GM21529 (cell line): Measurements from ENCODE around the gene CCDC127.
A peak's percentile ranks its signal among the peaks of the same experiment; 100 is the strongest.
"Not testable (repeated sequence)": the region's sequence is repeated elsewhere in the genome, so short reads cannot be mapped to it uniquely, and the experiment has no call there.

Experiments used
- ATAC-seq: cut with Tn5 transposase; IDR thresholded peaks from one replicate; pipeline ENCODE4 v1.9.1; 2021; ENCODE audit not compliant: unreplicated experiment

The CCDC127 gene, protein sequence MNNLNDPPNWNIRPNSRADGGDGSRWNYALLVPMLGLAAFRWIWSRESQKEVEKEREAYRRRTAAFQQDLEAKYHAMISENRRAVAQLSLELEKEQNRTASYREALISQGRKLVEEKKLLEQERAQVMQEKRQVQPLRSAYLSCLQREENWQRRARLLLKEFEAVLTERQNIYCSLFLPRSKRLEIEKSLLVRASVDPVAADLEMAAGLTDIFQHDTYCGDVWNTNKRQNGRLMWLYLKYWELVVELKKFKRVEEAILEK

DNA sequence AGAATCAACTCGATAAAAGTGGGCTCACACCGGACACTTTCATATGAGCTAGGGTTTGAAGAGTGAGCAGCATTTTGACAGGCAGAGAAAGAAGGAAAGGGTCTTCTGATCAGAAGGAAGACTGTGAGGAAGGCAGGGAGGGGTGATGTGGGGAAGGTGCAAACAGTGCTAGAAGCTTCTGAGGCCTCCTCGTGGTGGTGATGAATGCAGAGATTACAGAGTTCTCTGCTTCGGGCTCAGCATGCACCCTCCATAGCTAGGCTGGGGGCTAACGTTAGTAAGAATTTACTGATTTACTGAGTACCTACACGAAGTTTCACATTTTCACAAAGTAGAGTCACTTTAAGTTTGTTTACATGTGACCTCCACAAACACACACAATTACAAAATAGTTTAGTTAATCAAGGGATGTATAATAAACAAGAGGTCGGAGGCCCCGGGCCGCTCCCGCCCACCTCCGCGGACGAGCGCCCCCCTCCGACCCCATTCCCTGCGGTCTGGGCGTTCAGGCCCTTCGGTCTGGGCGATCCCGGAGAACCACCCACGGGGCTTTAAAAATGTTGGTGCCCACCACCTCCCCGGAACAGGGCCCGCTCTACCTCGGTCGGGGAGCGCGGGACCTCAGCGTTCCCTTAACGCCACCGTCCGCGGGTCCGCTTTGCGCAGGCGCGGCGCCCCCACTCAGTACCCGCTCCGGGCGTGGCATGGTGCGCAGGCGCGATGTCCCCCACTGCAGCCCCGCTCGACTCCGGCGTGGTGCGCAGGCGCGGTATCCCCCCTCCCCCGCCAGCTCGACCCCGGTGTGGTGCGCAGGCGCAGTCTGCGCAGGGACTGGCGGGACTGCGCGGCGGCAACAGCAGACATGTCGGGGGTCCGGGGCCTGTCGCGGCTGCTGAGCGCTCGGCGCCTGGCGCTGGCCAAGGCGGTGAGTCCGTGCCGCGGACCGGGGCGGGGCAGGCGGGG lies at the start of gene CCDC127, which contains the start of gene SDHA:
Gene CCDC127, minus strand, starts transcription at position 660 of the 963 bp plus-strand sequence. CDS start 1,304 bp downstream, outside the sequence.
Gene SDHA, plus strand, starts transcription at position 827 of the 963 bp plus-strand sequence. Its CDS starts 36 bp downstream, at position 863.
- peak; percentile 74 for ATAC-seq

DNA sequence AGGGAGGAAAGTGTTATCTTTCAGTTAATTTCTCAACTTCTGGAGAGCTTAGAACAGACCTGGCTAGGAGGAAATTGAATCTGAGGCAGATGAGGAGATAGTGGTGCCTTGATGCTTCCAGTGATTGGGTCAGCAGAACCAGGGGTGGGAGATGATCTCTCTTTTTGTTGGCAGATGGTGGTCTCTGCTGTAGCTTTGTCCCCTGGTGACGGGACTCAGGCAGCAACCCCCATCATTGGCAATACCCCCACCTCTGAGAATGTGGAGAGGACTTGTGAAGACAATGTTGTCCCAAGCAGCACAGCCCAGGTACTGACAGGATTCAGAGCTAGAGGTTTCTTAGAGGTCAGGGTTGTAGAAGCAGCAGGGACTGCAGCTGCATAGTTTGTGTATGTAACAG lies 49.8 kb upstream of the CCDC127 start:
- no peak for ATAC-seq

DNA sequence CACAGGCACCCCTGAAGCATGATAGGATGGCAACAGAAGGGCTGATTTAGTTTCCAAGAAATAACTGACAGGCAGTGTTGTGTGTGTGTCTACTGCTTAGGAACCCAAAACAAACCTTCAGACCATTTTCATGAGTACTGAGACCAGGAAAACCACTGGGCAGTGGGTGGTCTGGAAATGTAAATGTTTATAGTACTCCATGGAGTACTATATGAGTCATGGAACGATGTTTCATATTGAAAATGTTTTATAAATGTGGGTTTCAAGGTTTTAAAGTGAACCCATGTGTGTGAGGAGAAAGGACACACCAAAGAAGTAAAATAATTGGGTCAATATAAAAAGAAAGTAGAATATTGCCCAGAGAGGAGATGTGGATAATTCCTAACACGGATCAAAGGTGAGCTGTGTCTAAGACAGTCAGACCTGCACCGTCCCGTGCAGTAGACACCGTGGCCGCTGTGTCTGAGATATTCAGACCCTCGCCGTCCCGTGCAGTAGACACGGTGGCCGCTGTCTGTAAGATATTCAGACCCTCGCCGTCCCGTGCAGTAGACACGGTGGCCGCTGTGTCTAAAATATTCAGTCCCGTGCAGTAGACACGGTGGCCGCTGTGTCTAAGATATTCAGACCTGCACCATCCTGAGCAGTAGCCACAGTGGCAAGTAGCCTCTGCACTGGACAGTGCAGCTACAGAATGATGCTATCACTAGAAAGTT lies 48.5 kb upstream of the CCDC127 start:
- not testable (repeated sequence) for ATAC-seq

DNA sequence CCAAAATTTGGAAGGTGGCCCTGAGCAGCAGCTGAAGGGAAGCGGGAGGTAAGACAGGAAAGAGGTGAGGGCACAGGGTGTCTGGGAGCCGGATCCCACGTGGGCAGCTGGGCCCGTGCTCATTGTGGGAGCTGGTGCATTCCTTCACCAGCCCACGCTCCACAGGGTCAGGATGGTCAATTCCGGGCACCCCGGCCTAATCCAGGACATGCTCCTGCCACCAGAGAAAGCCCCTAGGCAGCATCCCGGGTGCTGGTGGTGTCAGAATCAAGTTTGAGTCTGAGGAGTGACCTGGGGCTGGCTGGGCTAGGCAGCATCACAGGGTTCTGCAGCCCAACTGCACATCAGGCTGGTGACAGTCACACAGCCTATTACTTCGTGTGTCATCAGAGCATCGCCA lies 46.4 kb upstream of the CCDC127 start:
- no peak for ATAC-seq

DNA sequence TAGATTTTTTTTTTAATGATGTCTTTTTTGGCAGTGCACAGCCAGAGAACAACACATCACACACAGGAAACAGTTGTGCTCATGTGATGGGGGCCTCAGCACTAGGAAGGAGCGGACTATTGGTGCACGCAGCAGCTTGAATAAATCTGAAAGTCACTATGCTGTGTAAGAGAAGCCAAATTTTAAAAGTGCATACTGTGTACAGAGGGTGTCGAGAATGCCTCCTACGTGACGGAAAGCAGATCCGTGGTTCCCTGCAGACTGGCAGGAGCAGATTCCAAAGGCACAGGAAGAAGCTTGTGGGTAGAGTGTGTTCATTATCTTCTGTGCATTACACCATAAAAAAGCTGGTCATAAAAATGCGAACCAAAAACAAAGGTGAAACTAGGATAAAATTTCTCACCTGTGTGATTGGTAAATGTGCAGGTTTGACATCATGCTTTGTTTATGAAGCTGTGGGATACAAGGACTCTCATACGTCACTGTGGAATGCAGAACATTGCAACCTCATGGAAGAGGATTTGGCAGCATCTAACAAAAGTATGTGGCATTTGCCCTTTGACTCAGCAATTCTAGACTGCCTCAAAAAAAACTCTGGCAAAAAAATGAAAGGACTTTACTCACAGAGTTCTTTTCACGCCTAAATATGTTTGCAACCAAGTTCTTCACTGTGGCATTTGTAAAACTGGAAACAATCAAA lies 45.5 kb upstream of the CCDC127 start:
- not testable (repeated sequence) for ATAC-seq

DNA sequence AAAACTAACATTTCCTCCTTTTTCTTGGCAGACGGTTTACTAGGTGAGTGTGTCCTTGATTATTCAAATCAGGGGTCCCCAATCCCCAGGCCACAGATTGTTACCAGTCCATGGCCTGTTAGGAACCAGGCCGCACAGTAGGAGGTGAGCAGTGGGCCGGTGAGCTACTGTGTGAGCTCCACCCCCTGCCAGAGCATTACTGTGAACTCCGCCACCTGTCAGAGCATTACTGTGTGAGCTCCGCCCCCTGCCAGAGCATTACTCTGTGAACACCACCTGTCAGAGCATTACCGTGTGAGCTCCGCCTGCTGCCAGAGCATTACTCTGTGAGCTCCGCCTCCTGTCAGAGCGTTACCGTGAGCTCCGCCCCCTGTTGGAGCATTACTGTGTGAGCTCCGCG lies 39.2 kb upstream of the CCDC127 start:
- no peak for ATAC-seq

DNA sequence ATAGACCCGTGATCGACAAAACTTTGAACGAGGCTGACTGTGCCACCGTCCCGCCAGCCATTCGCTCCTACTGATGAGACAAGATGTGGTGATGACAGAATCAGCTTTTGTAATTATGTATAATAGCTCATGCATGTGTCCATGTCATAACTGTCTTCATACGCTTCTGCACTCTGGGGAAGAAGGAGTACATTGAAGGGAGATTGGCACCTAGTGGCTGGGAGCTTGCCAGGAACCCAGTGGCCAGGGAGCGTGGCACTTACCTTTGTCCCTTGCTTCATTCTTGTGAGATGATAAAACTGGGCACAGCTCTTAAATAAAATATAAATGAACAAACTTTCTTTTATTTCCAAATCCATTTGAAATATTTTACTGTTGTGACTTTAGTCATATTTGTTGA lies 38.4 kb upstream of the CCDC127 start:
- not testable (repeated sequence) for ATAC-seq

DNA sequence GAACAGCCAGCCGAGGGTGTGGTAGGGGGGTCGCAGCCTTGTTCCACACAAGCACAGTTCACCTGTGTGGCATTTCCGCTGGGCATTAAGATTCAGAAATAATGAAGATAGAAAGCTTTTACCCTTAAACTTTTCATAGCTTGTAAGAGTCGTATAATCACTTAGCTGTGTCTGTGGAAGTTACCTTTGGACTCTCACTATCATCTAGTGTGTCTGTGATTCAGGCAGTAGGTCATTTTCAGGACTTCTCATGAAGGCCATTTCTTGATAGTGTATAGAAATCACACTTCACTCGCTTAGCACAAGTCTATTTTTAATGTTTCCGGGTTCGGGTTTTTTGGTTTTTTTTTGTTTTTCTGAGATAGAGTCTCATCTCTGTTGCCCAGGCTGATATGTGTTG lies 37.2 kb upstream of the CCDC127 start:
- not testable (repeated sequence) for ATAC-seq

DNA sequence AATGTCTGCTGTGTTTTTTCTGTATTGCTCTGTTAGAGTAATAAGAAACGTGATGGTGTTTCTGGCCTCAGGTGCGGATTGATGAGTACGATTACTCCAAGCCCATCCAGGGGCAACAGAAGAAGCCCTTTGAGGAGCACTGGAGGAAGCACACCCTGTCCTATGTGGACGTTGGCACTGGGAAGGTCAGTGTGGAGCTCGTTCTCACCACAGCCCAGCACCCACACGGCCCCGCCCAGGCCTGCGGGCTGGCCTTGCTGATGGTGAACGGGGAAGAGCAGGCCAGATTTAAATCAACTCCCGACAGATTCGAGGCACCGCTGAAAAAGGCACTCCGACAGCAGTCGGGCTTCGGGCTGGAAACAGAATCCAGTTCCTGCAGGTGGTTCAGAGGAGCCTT lies 36.4 kb upstream of the CCDC127 start:
- not testable (repeated sequence) for ATAC-seq

DNA sequence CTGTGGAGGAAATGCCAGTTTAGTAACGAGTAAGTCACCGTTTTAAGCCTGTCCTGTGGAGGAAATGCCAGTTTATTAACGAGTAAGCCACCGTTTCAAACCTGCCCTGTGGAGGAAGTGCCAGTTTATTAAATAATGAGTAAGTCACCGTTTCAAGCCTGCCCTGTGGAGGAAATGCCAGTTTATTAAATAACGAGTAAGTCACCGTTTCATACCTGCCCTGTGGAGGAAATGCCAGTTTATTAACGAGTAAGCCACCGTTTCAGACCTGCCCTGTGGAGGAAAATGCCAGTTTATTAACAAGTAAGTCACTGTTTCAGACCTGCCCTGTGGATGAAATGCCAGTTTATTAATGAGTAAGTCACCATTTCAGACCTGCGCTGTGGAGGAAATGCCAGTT lies 34.6 kb upstream of the CCDC127 start:
- ATAC-seq: no peak

DNA sequence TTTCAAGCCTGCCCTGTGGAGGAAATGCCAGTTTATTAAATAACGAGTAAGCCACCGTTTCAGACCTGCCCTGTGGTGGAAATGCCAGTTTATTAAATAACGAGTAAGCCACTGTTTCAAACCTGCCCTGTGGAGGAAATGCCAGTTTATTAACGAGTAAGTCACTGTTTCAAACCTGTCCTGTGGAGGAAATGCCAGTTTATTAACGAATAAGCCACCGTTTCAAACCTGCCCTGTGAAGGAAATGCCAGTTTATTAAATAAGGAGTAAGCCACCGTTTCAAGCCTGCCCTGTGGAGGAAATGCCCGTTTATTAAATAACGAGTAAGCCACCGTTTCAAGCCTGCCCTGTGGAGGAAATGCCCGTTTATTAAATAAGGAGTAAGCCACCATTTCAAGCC lies 34.0 kb upstream of the CCDC127 start:
- not testable (repeated sequence) for ATAC-seq

DNA sequence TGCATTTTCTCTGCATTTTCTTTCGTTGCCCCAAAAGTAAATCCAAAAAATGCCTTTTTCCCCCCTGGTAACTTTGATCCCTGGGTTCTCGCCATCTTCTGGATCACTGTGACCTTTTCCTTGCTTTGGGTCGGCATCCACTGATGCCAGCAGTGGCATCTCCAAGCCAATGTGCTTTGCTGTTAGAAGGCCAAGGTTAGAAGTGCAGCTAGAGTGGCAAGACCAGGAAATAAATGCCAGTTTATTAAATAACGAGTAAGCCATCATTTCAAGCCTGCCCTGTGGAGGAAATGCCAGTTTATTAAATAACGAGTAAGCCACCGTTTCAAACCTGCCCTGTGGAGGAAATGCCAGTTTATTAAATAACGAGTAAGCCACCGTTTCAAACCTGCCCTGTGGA lies 33.6 kb upstream of the CCDC127 start:
- not testable (repeated sequence) for ATAC-seq

DNA sequence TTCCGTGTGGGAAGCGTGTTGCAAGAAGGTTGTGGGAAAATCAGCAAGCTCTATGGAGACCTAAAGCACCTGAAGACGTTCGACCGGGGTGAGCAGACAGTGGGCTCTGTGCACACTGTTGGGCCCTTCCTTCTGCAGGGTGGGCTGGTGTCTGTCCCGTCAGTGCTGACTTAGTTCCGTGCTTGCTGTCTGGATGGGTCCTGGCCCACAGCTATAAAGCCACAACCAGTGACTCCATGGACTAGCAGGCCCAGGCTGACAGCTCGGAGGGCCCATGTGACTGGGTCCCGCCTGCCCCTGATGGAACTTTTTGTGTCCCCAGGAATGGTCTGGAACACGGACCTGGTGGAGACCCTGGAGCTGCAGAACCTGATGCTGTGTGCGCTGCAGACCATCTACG lies 33.1 kb upstream of the CCDC127 start:
- not testable (repeated sequence) for ATAC-seq

DNA sequence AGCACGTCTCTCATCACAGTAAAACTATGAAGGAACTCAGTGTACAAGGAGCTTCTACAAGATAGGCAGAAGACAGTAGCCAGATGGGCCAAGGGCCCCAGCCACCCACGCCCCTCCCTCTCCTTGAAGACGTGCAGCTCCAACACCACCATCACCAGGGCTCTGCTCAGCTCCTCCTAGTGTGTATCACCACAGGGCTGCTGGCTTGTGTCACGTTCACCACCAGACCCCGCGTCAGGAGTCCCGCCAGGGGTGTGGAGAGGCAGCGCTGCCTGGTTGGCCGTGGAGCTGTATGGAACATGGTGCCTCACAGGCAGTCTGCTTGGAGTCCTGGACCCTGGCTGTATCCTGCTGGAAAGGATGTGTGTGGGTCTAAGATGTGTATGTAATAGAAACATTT lies 32.4 kb upstream of the CCDC127 start:
- ATAC-seq: not testable (repeated sequence)

DNA sequence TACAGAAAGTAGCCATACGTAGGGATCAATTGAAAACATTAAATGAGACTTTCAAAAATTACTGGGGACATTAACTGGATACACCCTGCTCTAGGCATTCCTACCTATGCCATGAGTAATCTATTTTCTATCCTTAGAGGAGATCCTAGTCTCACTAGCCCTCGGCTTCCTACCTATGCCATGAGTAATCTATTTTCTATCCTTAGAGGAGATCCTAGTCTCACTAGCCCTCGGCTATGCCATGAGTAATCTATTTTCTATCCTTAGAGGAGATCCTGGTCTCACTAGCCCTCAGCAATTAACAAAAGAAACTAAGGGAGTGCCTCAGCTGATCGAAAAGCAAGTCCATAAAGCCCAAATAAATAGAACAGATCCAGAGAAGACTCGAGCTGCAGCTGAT lies 27.8 kb upstream of the CCDC127 start:
- ATAC-seq: not testable (repeated sequence)

DNA sequence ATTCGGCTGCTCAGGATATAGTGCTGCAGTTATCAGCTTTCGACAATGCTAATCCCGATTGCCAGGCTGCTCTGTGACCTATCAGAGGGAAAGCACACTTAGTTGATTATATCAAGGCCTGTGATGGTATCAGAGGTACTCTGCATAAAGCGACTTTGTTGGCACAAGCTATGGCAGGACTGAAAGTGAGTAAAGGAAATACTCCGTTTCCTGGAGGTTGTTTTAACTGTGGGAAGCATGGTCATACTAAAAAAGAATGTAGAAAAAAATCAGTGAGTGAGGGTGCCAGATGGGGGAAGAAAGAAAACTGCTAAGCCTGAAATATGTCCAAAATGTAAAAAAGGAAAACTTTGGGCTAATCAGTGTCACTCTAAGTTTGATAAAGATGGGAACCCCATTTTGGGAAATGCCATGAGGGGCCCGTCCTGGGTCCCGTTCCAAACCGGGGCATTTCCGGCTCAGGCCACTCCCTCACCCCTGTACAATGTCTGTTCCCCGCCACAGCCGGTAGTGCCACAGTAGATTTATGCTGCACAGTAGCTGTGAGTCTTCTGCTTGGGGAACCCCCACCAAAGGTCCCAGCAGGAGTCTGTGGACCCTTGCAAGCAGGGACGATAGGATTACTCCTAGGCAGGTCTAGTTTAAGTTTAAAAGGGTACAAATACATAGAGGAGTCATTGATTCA lies 25.9 kb upstream of the CCDC127 start:
- not testable (repeated sequence) for ATAC-seq

DNA sequence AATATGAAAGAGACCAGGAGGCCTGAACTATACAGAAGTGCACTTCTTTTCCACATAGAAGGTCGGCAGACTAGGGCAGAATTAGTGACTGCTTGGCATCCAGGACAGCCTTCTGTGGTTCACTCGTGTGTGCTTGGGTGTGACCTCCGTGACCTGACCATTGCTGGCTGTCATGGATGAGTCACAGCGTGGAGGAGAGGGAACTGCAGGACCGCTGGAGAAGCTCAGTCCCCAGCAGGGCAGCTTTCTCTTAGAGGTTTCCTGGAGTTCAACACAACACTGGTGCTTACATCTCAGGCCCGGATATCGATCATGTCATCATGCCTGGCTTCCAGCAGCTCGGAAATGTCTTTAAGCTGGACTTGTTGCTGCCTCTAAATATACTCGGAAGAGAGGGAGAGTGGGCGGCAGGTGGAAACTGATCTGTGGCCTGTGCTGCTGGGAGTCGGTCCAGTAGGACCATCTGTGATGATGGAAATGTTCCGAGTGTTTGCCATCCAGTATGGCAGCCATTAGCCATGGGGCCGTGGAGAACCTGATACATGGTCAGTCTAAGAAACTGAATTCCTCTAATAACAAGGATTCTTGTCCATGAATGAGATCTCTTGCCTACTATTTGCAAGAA lies 23.2 kb upstream of the CCDC127 start:
- ATAC-seq: not testable (repeated sequence)

DNA sequence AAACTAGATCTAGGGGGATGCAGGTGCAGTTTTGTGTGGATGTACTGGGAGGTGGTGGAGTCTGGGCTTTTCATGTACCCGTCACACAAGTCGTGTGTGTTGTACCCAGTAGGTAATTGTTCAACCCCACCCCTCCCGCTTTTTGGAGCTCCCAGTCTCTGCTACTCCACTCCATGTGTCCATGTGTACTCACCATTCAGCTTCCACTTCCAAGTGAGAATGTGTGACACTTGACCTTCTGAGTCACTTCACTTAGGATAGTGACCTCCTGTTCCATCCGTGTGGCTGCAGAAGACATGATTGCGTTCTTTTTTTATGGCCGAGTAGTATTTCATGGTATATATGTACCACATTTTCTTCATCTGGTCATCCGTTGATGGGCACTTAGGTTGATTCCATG lies 22.6 kb upstream of the CCDC127 start:
- ATAC-seq: not testable (repeated sequence)

DNA sequence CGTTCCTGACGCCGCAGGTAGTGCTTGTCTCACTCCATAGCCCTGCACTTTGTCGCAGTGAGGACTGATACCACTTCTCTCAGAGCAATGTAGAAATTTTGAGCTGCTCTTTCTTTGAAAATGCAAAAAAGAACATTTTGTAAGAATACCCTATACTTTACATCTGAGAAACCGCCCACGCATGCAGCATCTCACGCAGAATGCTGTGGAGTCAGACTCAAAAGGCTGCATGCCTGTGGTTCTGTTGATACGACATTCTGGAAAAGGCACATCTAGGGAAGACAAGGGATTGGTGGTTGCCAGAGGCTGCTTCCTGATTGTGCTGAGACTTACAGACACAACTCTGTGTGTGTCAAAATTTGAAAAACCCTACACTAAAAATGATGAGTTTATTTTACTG lies 20.0 kb upstream of the CCDC127 start:
- not testable (repeated sequence) for ATAC-seq
